ENCODE measurements around the gene FANCM. TPM values are rescaled to one million over a fixed set of nuclear protein-coding genes. Genes with fewer than 3 reads are reported as not detected.

The FANCM gene
- total RNA-seq = 7.5 to 9.9 TPM (median 8.0 TPM) in 3 replicates

DNA sequence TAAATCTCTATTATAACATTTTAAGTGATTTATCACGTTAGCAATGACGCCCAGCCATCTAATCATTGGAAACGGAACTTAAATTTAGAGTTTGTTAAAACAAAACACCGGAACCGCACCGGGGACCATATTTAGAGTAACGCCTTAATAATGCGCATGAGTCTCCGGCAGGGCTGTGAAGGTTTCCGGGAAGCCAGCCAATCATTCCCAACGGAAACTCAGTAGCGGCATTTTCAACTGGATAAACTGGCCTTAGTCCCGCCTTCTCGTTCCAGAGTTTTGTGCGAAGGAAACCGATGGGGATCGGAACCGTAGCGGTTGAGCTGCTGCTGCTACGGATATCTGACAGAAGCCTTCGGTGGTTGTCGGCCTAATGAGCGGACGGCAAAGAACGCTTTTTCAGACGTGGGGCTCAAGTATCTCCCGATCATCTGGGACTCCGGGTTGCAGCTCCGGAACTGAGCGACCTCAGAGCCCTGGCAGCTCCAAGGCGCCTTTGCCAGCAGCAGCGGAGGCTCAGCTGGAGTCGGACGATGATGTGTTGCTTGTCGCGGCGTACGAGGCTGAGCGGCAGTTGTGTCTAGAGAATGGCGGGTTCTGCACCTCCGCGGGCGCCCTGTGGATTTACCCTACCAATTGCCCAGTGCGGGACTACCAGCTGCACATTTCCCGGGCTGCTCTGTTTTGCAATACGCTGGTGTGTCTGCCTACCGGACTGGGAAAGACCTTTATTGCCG lies at the start of gene FANCM:
TSS of gene FANCM (plus strand) at position 272 of the 737 bp plus-strand sequence. CDS start at position 374, 102 bp downstream.
- peak; percentile 74 to 89 for DNase-seq (ENCODE audit: low spot score in 2 of 2, unreplicated experiment in 2 of 2)
- TF ChIP-seq CTCF (IDR thresholded peaks at IDR 0.05; ENCODE audit: unreplicated experiment) = no peak
- H3K4me1 Mint-ChIP-seq = peaks cover 34% of the 10 kb centered on the region
- H3K27me3 Mint-ChIP-seq (ENCODE audit: low read depth) = no peaks in the 10 kb centered on the region
- H3K9me3 Mint-ChIP-seq = no peaks in the 10 kb centered on the region
- H3K4me3 Mint-ChIP-seq = peak within 1 kb of the TSS; percentile 98
- H3K36me3 Mint-ChIP-seq = no peaks in the 10 kb centered on the region
- peak within 1 kb of the TSS; percentile 99 for H3K27ac Mint-ChIP-seq

DNA sequence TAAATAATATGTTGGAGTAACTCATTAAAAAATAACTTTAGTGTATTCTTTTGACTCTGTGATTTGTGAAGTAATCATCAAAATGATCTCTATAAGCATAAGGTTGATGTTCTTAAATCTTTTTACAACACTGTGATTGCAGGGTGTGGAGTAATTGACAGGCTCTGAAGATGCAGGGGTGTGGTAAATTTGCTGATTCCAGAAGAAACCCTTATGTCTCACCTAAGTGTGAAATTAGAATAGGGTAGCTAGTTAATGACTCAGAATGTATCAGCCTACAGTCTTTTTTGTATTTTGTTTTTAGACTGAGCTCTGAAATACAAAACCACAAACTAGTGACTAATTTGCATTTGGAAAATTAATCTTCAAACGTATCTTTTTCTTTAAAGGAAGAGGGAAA lies 45.9 kb upstream of the FANCM start:
- Mint-ChIP-seq H3K27ac (no peak overlapping the region), H3K4me1 (peaks cover 35% of the 10 kb centered on the region), H3K27me3 (ENCODE audit: low read depth) (no peaks in the 10 kb centered on the region), H3K4me3 (no peak overlapping the region), H3K9me3 (peaks cover 2% of the 10 kb centered on the region), H3K36me3 (peaks cover 6% of the 10 kb centered on the region)
- no peak for TF ChIP-seq CTCF (IDR thresholded peaks at IDR 0.05; ENCODE audit: unreplicated experiment)
- no peak for DNase-seq (ENCODE audit: low spot score in 2 of 2, unreplicated experiment in 2 of 2)

DNA sequence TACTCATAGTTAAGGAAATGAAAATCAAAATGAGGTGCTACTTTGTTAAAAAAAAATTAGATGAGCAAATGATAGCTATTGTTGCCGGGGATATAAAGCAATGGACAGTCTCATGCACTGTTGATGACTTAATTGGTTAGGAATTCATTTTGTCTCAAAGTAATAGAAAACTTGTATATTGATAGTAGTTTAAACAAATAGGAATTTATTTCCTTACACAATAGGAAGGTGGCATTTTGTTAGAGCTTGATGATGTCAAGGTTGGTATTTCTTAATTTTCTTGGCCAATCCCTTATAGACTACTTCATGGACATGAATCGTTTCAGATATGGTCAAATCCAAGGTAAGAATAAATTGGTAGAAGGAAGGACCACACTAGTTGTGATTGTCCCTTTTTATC lies 44.0 kb upstream of the FANCM start:
- no peak for TF ChIP-seq CTCF (IDR thresholded peaks at IDR 0.05; ENCODE audit: unreplicated experiment)
- no peak overlapping the region for H3K27ac Mint-ChIP-seq

GRCh38 chr14:45094275-45094674 lies 41.5 kb upstream of the FANCM start:
- Mint-ChIP-seq H3K36me3 (peaks cover 33% of the 10 kb centered on the region), H3K27ac (no peak overlapping the region), H3K9me3 (peaks cover 6% of the 10 kb centered on the region), H3K4me3 (no peak overlapping the region), H3K4me1 (peaks cover 10% of the 10 kb centered on the region), H3K27me3 (ENCODE audit: low read depth) (no peaks in the 10 kb centered on the region)
- no peak for TF ChIP-seq CTCF (IDR thresholded peaks at IDR 0.05; ENCODE audit: unreplicated experiment)
- DNase-seq (ENCODE audit: low spot score in 2 of 2, unreplicated experiment in 2 of 2) = no peak

More for the DNA sequence above, 44.0 kb upstream of the FANCM start:
- Mint-ChIP-seq H3K9me3 (peaks cover 6% of the 10 kb centered on the region), H3K4me3 (no peak overlapping the region), H3K27me3 (ENCODE audit: low read depth) (no peaks in the 10 kb centered on the region), H3K4me1 (peaks cover 18% of the 10 kb centered on the region), H3K36me3 (peaks cover 19% of the 10 kb centered on the region)
- no peak for DNase-seq (ENCODE audit: low spot score in 2 of 2, unreplicated experiment in 2 of 2)

DNA sequence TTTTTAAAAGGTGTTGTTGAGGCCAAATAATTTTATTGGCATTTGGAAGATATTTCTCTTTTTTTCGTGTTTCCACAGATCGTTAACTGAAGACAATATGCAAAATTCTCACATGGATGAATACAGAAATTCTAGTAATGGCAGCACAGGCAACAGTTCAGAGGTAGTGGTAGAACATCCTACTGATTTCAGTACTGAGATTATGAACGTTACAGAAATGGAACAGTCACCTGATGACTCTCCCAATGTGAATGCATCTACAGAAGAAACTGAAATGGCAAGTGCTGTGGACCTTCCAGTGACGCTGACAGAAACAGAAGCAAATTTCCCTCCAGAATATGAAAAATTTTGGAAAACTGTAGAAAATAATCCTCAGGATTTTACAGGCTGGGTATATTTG lies 40.6 kb upstream of the FANCM start:
- H3K9me3 Mint-ChIP-seq = peaks cover 6% of the 10 kb centered on the region
- DNase-seq (ENCODE audit: low spot score in 2 of 2, unreplicated experiment in 2 of 2) = no peak
- H3K27me3 Mint-ChIP-seq (ENCODE audit: low read depth) = no peaks in the 10 kb centered on the region
- no peak overlapping the region for H3K4me3 Mint-ChIP-seq
- peaks cover 38% of the 10 kb centered on the region for H3K36me3 Mint-ChIP-seq
- H3K4me1 Mint-ChIP-seq = peaks cover 6% of the 10 kb centered on the region
- no peak for TF ChIP-seq CTCF (IDR thresholded peaks at IDR 0.05; ENCODE audit: unreplicated experiment)
- no peak overlapping the region for H3K27ac Mint-ChIP-seq

Data from mesothelial cell of epicardium (in vitro differentiated cells).